Type B pancreatic cell (in vitro differentiated cells): Measurements from ENCODE around the gene SPSB4. TPM values are rescaled to one million over a fixed set of nuclear protein-coding genes. Genes with fewer than 3 reads are reported as not detected.

Experiments used
- DNase-seq: peaks from one replicate; pipeline ENCODE4 v3.0.0; 2021; ENCODE audit warnings: mixed read lengths; ENCODE audit not compliant: unreplicated experiment; ENCODE audit errors: extremely low spot score
- H3K27ac Mint-ChIP-seq: 2 replicates; pipeline ENCODE4 v1.8.0; 2021; ENCODE audit warnings: mild to moderate bottlenecking, mixed read lengths
- H3K27me3 Mint-ChIP-seq: 2 replicates; pipeline ENCODE4 v1.8.0; 2021; ENCODE audit warnings: mixed read lengths
- H3K36me3 Mint-ChIP-seq: 2 replicates; pipeline ENCODE4 v1.8.0; 2021; ENCODE audit warnings: mixed read lengths
- H3K4me1 Mint-ChIP-seq: one replicate; pipeline ENCODE4 v1.8.0; 2021; ENCODE audit warnings: mixed read lengths; ENCODE audit not compliant: unreplicated experiment
- H3K4me3 Mint-ChIP-seq: 2 replicates; pipeline ENCODE4 v1.8.0; 2021; ENCODE audit warnings: mild to moderate bottlenecking, mixed read lengths
- H3K9me3 Mint-ChIP-seq: 2 replicates; pipeline ENCODE4 v1.8.0; 2021; ENCODE audit warnings: mixed read lengths
- total RNA-seq: library from RNA; stranded (reverse); gene quantifications from 2 replicates; pipeline ENCODE4 v1.2.1, GENCODE V29; 2021; ENCODE audit warnings: low replicate concordance
- TF ChIP-seq, protein P1 (sequence below): fragments of 200-600 bp; sonication (generic); conservative IDR thresholded peaks from 2 replicates; pipeline ENCODE4 v1.5.0; 2021; ENCODE audit warnings: antibody characterized with exemption, mild to moderate bottlenecking

SPSB4 gene
- total RNA-seq, 1 donor from 2014 or later: 23.8 TPM

- H3K4me1 Mint-ChIP-seq: no peaks in the 10 kb centered on the region
- no peak overlapping the region for H3K4me3 Mint-ChIP-seq
- DNase-seq: no peak
- H3K27me3 Mint-ChIP-seq: no peaks in the 10 kb centered on the region
- peaks cover 15% of the 10 kb centered on the region for H3K9me3 Mint-ChIP-seq
- H3K27ac Mint-ChIP-seq: no peak overlapping the region
- no peaks in the 10 kb centered on the region for H3K36me3 Mint-ChIP-seq
- TF ChIP-seq, protein P1, sequence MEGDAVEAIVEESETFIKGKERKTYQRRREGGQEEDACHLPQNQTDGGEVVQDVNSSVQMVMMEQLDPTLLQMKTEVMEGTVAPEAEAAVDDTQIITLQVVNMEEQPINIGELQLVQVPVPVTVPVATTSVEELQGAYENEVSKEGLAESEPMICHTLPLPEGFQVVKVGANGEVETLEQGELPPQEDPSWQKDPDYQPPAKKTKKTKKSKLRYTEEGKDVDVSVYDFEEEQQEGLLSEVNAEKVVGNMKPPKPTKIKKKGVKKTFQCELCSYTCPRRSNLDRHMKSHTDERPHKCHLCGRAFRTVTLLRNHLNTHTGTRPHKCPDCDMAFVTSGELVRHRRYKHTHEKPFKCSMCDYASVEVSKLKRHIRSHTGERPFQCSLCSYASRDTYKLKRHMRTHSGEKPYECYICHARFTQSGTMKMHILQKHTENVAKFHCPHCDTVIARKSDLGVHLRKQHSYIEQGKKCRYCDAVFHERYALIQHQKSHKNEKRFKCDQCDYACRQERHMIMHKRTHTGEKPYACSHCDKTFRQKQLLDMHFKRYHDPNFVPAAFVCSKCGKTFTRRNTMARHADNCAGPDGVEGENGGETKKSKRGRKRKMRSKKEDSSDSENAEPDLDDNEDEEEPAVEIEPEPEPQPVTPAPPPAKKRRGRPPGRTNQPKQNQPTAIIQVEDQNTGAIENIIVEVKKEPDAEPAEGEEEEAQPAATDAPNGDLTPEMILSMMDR: no peak
These were observed 132.5 kb downstream of the SPSB4 start for GRCh38 chr3:141183606-141184005.

DNA sequence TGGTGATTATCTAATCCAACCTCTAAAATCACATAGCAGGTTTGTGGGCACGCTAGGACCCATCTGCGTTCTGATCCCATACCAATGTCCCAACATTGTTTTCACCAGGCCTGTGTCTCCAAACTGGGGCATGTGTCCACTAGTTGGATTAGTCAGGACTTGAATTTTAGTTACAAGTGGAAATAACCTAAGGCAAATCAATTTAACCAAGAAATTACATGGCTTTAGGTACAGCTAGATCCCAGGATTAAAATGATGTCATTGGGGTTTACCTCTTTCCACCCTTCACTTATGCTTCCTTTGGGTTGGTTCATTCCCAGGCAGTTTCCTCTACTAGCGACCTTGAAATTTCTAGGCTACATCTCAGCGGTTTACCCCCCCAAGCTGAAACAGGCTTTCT is 133.3 kb downstream of the SPSB4 start:
- H3K36me3 Mint-ChIP-seq: no peaks in the 10 kb centered on the region
- H3K4me3 Mint-ChIP-seq: no peak overlapping the region

GRCh38 chr3:141191097-141191749 is 140.1 kb downstream of the SPSB4 start:
- no peak for DNase-seq
- no peak overlapping the region for H3K27ac Mint-ChIP-seq

More for the DNA sequence above, 133.3 kb downstream of the SPSB4 start:
- TF ChIP-seq, protein P1: no peak
- DNase-seq: no peak
- Mint-ChIP-seq H3K9me3 (peaks cover 15% of the 10 kb centered on the region), H3K27ac (no peak overlapping the region), H3K27me3 (no peaks in the 10 kb centered on the region), H3K4me1 (no peaks in the 10 kb centered on the region)

GRCh38 chr3:141192345-141192744 is 141.2 kb downstream of the SPSB4 start:
- Mint-ChIP-seq H3K9me3 (no peaks in the 10 kb centered on the region), H3K4me1 (peaks cover 4% of the 10 kb centered on the region), H3K27me3 (peaks cover 4% of the 10 kb centered on the region), H3K36me3 (no peaks in the 10 kb centered on the region), H3K27ac (no peak overlapping the region), H3K4me3 (no peak overlapping the region)
- peak; percentile 98 for DNase-seq
- TF ChIP-seq, protein P1: peak; percentile 100

More at GRCh38 chr3:141191097-141191749, 140.1 kb downstream of the SPSB4 start:
- peaks cover 4% of the 10 kb centered on the region for H3K4me1 Mint-ChIP-seq
- H3K27me3 Mint-ChIP-seq: peaks cover 4% of the 10 kb centered on the region
- TF ChIP-seq, protein P1: no peak
- H3K36me3 Mint-ChIP-seq: no peaks in the 10 kb centered on the region
- H3K9me3 Mint-ChIP-seq: no peaks in the 10 kb centered on the region
- H3K4me3 Mint-ChIP-seq: no peak overlapping the region

- Mint-ChIP-seq H3K4me1 (peaks cover 4% of the 10 kb centered on the region), H3K27ac (no peak overlapping the region)
These were observed 142.1 kb downstream of the SPSB4 start for GRCh38 chr3:141193066-141193830.

More at GRCh38 chr3:141193066-141193830, 142.1 kb downstream of the SPSB4 start:
- Mint-ChIP-seq H3K9me3 (no peaks in the 10 kb centered on the region), H3K4me3 (no peak overlapping the region), H3K36me3 (no peaks in the 10 kb centered on the region), H3K27me3 (peaks cover 9% of the 10 kb centered on the region)
- TF ChIP-seq, protein P1: no peak
- DNase-seq: no peak

Other genes with a start within 250 kb of the SPSB4 start
- 84.4 and 98.4 TPM in 2 replicates for gene SLC25A36, start 109.5 kb upstream of the SPSB4 start, total RNA-seq
- 22.2 and 26.1 TPM in 2 replicates for gene PXYLP1, start 180.5 kb downstream of the SPSB4 start, total RNA-seq